Upper lobe of right lung (tissue), 1 donor: ENCODE data around the gene CHKB. TPM values are rescaled to one million over a fixed set of nuclear protein-coding genes. Genes with fewer than 3 reads are reported as not detected.

Experiments
- ATAC-seq: fragments of 200-7000 bp; cut with Tn5 transposase; one replicate; pipeline ENCODE4 v1.9.1; 2020; ENCODE audit warnings: mild to moderate bottlenecking, moderate library complexity
- DNase-seq: peaks from one replicate; pipeline ENCODE4 v3.0.0-alpha.2; 2020
- H3K27ac ChIP-seq: fragments of 200-600 bp; one replicate; pipeline ENCODE4 v1.8.0; 2022
- H3K27me3 ChIP-seq: fragments of 200-600 bp; one replicate; pipeline ENCODE4 v1.8.0; 2022; ENCODE audit warnings: mild to moderate bottlenecking
- H3K36me3 ChIP-seq: fragments of 200-600 bp; one replicate; pipeline ENCODE4 v1.8.0; 2022
- H3K4me1 ChIP-seq: fragments of 200-600 bp; one replicate; pipeline ENCODE4 v1.8.0; 2022
- H3K4me3 ChIP-seq: fragments of 200-600 bp; one replicate; pipeline ENCODE4 v1.8.0; 2022; ENCODE audit warnings: mild to moderate bottlenecking
- H3K9me3 ChIP-seq: fragments of 200-600 bp; one replicate; pipeline ENCODE4 v1.8.0; 2022
- CTCF ChIP-seq: fragments of 200-600 bp; IDR thresholded peaks from one replicate; pipeline ENCODE4 v1.8.0; 2022; ENCODE audit warnings: antibody characterized with exemption
- intact Hi-C: fragments of 100-400 bp; cut with DNase I; formaldehyde crosslinking; loops from one replicate; pipeline ENCODE4 v1.11.0; 2022
- total RNA-seq: library from RNA; stranded (reverse); fragmentation: NEBNext Ultra II Directional; extraction: Animal tissue kit (Norgen Biotek cat#: 25700); gene quantifications from one replicate; pipeline ENCODE4 v1.2.1, GENCODE V29; 2021
- donor health status: DM: no; HTN: yes; CAD: no; lungs with severe emphysema.

The CHKB gene
- total RNA-seq, 1 donor from 2014 or later = 66.7 TPM

- ATAC-seq = no peak
- Histone ChIP-seq H3K27ac (no peak overlapping the region), H3K9me3 (no peaks in the 10 kb centered on the region), H3K4me3 (no peak overlapping the region), H3K27me3 (peaks cover 29% of the 10 kb centered on the region), H3K36me3 (no peaks in the 10 kb centered on the region), H3K4me1 (peaks cover 11% of the 10 kb centered on the region)
- TF ChIP-seq CTCF = no peak
- DNase-seq = no peak
- intact Hi-C loops = no loop called here
Observed at GRCh38 chr22:50550395-50550794, 32.3 kb downstream of the CHKB start.

GRCh38 chr22:50548921-50549790 is 33.5 kb downstream of the CHKB start:
- peak overlapping the region; percentile 40 for H3K4me3 ChIP-seq
- no peak for TF ChIP-seq CTCF
- H3K36me3 ChIP-seq = no peaks in the 10 kb centered on the region
- H3K27me3 ChIP-seq = peaks cover 29% of the 10 kb centered on the region
- H3K9me3 ChIP-seq = no peaks in the 10 kb centered on the region
- peak overlapping the region; percentile 36 for H3K27ac ChIP-seq
- no peak for ATAC-seq
- intact Hi-C loops = no loop called here
- peaks cover 21% of the 10 kb centered on the region for H3K4me1 ChIP-seq
- DNase-seq = no peak

GRCh38 chr22:50548040-50548920 is 34.4 kb downstream of the CHKB start:
- Histone ChIP-seq H3K36me3 (no peaks in the 10 kb centered on the region), H3K4me1 (peaks cover 21% of the 10 kb centered on the region), H3K27ac (peak overlapping the region; percentile 36), H3K27me3 (peaks cover 29% of the 10 kb centered on the region), H3K4me3 (peak overlapping the region; percentile 40), H3K9me3 (no peaks in the 10 kb centered on the region)
- DNase-seq = peak; percentile 69
- intact Hi-C loops = no loop called here
- ATAC-seq = no peak
- TF ChIP-seq CTCF = no peak

- H3K9me3 ChIP-seq = no peaks in the 10 kb centered on the region
- no peak for TF ChIP-seq CTCF
- ATAC-seq = no peak
- peaks cover 29% of the 10 kb centered on the region for H3K27me3 ChIP-seq
- H3K27ac ChIP-seq = no peak overlapping the region
- intact Hi-C loops = no loop called here
- H3K36me3 ChIP-seq = no peaks in the 10 kb centered on the region
- peaks cover 21% of the 10 kb centered on the region for H3K4me1 ChIP-seq
- peak; percentile 64 for DNase-seq
- H3K4me3 ChIP-seq = no peak overlapping the region
Observed at GRCh38 chr22:50547263-50547985, 35.2 kb downstream of the CHKB start.
